Osteoblast (primary cell): Measurements from ENCODE around the gene PRKAG2. TPM values are rescaled to one million over a fixed set of nuclear protein-coding genes. Genes with fewer than 3 reads are reported as not detected.

Experiments
- DNase-seq: peaks from one replicate; pipeline ENCODE4 v3.0.0; 2011; ENCODE audit warnings: low spot score, mixed read lengths; ENCODE audit not compliant: insufficient read length; ENCODE audit errors: missing footprints
- H2AFZ ChIP-seq: 2 replicates; pipeline ENCODE4 v1.6.0; 2011; ENCODE audit warnings: mild to moderate bottlenecking, low read length
- H3K27ac ChIP-seq: 2 replicates; pipeline ENCODE4 v1.5.1; 2011; ENCODE audit warnings: mild to moderate bottlenecking, low read depth, low read length, moderate library complexity
- H3K27me3 ChIP-seq: 2 replicates; pipeline ENCODE4 v1.6.0; 2012; ENCODE audit warnings: mild to moderate bottlenecking, control low read depth, inconsistent platforms, low read length, moderate library complexity; ENCODE audit not compliant: insufficient read depth
- H3K36me3 ChIP-seq: 2 replicates; pipeline ENCODE4 v1.5.1; 2011; ENCODE audit warnings: mild to moderate bottlenecking, low read length, control low read depth, moderate library complexity; ENCODE audit not compliant: insufficient read depth
- H3K4me1 ChIP-seq: 2 replicates; pipeline ENCODE4 v1.5.1; 2011; ENCODE audit warnings: mild to moderate bottlenecking, low read length, control low read depth, moderate library complexity; ENCODE audit not compliant: insufficient read depth
- H3K4me2 ChIP-seq: 2 replicates; pipeline ENCODE4 v1.6.0; 2011; ENCODE audit warnings: mild to moderate bottlenecking, low read length; ENCODE audit not compliant: insufficient read depth
- H3K4me3 ChIP-seq: fragments of 200-600 bp; sonication (generic); 3 replicates; pipeline ENCODE4 v1.5.1; 2012; ENCODE audit warnings: mild to moderate bottlenecking, low read length, inconsistent platforms; ENCODE audit not compliant: insufficient read depth
- H3K79me2 ChIP-seq: 2 replicates; pipeline ENCODE4 v1.6.0; 2012; ENCODE audit warnings: mild to moderate bottlenecking, low read length, control low read depth, inconsistent platforms; ENCODE audit not compliant: insufficient read depth
- H3K9me3 ChIP-seq: 2 replicates; pipeline ENCODE4 v1.5.1; 2011; ENCODE audit warnings: low read depth, low read length, control low read depth
- H4K20me1 ChIP-seq: 2 replicates; pipeline ENCODE4 v1.6.0; 2012; ENCODE audit warnings: mild to moderate bottlenecking, low read length, control low read depth; ENCODE audit not compliant: insufficient read depth
- CTCF ChIP-seq: IDR thresholded peaks from 2 replicates; pipeline ENCODE4 v1.5.1; 2011; ENCODE audit warnings: mild to moderate bottlenecking, low read depth, low read length, moderate library complexity; ENCODE audit errors: extremely low read depth
- total RNA-seq: library from RNA; depleted of rRNA; stranded (reverse); fragments of >200 nt; gene quantifications from 2 replicates; pipeline ENCODE4 v1.2.3, GENCODE V29; 2012

PRKAG2 gene
- total RNA-seq, 1 donor: 20.6 TPM

- Histone ChIP-seq H3K27ac (no peak overlapping the region), H4K20me1 (no peaks in the 10 kb centered on the region), H3K9me3 (no peaks in the 10 kb centered on the region), H3K4me1 (peaks cover 34% of the 10 kb centered on the region), H2AFZ (no peak overlapping the region), H3K36me3 (no peaks in the 10 kb centered on the region), H3K4me2 (no peak overlapping the region), H3K27me3 (no peaks in the 10 kb centered on the region), H3K79me2 (no peaks in the 10 kb centered on the region), H3K4me3 (no peak overlapping the region)
- no peak for TF ChIP-seq CTCF
- no peak for DNase-seq
Observed at GRCh38 chr7:151655555-151655954, 221.4 kb downstream of the PRKAG2 start.

- TF ChIP-seq CTCF: no peak
Observed at GRCh38 chr7:151652111-151652510, 224.8 kb downstream of the PRKAG2 start.

GRCh38 chr7:151650161-151650560 lies 226.8 kb downstream of the PRKAG2 start:
- H3K79me2 ChIP-seq: no peaks in the 10 kb centered on the region
- H3K36me3 ChIP-seq: no peaks in the 10 kb centered on the region
- H3K27ac ChIP-seq: peak overlapping the region; percentile 62
- peaks cover 28% of the 10 kb centered on the region for H3K4me1 ChIP-seq
- H3K4me3 ChIP-seq: no peak overlapping the region
- no peak overlapping the region for H3K4me2 ChIP-seq
- peaks cover 2% of the 10 kb centered on the region for H3K9me3 ChIP-seq
- TF ChIP-seq CTCF: no peak
- no peaks in the 10 kb centered on the region for H4K20me1 ChIP-seq
- H2AFZ ChIP-seq: no peak overlapping the region
- DNase-seq: no peak
- no peaks in the 10 kb centered on the region for H3K27me3 ChIP-seq

More at GRCh38 chr7:151652111-151652510, 224.8 kb downstream of the PRKAG2 start:
- no peak overlapping the region for H3K27ac ChIP-seq
- peak overlapping the region; percentile 0 for H3K4me2 ChIP-seq
- no peaks in the 10 kb centered on the region for H3K27me3 ChIP-seq
- DNase-seq: no peak
- no peaks in the 10 kb centered on the region for H3K36me3 ChIP-seq
- H2AFZ ChIP-seq: no peak overlapping the region
- H3K9me3 ChIP-seq: no peaks in the 10 kb centered on the region
- no peaks in the 10 kb centered on the region for H3K79me2 ChIP-seq
- no peak overlapping the region for H3K4me3 ChIP-seq
- no peaks in the 10 kb centered on the region for H4K20me1 ChIP-seq
- H3K4me1 ChIP-seq: peaks cover 29% of the 10 kb centered on the region

- Histone ChIP-seq H3K4me3 (peak overlapping the region; percentile 35), H3K9me3 (peaks cover 2% of the 10 kb centered on the region), H3K4me2 (peak overlapping the region; percentile 64), H3K79me2 (no peaks in the 10 kb centered on the region), H3K27ac (no peak overlapping the region), H3K27me3 (no peaks in the 10 kb centered on the region), H2AFZ (peak overlapping the region; percentile 75), H3K4me1 (peaks cover 28% of the 10 kb centered on the region), H4K20me1 (no peaks in the 10 kb centered on the region), H3K36me3 (no peaks in the 10 kb centered on the region)
- no peak for TF ChIP-seq CTCF
- DNase-seq: no peak
Observed at GRCh38 chr7:151648429-151648828, 228.5 kb downstream of the PRKAG2 start.
